Measurements from ENCODE around the gene LIN28A. TPM values are rescaled to one million over a fixed set of nuclear protein-coding genes. Genes with fewer than 3 reads are reported as not detected.

The LIN28A gene
- total and polyA plus RNA-seq, 2 experiments from 2014 or later, result 604 to 1,571 TPM

DNA sequence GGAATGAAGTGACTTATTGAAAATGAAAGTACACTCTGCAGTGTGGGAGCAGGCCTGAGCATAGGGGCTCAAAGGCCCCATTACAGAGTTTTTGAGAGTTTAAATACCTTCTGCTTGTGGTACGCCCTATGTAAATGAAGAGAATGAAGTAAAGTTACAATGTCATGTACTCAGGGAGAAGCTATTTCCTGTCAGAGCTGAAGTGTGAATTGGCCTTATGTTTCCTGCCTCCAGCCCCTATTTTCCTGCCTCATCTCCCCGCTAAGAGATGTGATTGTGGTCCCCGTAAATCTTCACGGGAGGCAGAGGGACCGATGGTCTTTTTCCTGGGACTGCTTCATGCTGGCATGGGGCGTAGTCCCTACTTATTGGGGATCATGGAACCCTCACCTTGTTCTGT is 35.5 kb upstream of the LIN28A start (continued):
- TF ChIP-seq NANOG (IDR thresholded peaks at IDR 0.05; ENCODE audit: borderline replicate concordance), result no peak
- TF ChIP-seq JUNB (IDR thresholded peaks at IDR 0.05; ENCODE audit: unreplicated experiment), result no peak
- TF ChIP-seq STAT1 (IDR thresholded peaks at IDR 0.05; ENCODE audit: unreplicated experiment), result no peak
- TF ChIP-seq POLR2AphosphoS5 (IDR thresholded peaks at IDR 0.05; ENCODE audit: low read depth), result no peak

DNA sequence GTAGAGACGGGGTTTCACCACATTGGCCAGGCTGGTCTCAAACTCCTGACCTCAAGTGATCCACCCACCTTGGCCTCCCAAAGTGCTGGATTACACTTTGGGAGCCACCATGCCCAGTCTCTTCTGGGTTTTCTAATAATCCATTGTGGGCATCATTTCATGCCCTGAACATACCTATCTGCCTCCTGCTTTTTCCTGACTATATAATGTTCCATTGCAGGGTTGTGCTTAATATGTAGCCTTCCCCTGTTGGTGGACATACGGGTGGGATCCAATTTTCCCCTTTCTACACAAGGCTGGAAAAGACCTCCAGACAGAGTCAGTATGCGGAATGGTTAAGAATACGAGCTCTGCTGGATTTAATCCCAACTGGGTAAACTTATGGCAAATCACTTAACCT is 34.6 kb upstream of the LIN28A start:
- ATAC-seq, result no peak
- TF ChIP-seq, protein P1, sequence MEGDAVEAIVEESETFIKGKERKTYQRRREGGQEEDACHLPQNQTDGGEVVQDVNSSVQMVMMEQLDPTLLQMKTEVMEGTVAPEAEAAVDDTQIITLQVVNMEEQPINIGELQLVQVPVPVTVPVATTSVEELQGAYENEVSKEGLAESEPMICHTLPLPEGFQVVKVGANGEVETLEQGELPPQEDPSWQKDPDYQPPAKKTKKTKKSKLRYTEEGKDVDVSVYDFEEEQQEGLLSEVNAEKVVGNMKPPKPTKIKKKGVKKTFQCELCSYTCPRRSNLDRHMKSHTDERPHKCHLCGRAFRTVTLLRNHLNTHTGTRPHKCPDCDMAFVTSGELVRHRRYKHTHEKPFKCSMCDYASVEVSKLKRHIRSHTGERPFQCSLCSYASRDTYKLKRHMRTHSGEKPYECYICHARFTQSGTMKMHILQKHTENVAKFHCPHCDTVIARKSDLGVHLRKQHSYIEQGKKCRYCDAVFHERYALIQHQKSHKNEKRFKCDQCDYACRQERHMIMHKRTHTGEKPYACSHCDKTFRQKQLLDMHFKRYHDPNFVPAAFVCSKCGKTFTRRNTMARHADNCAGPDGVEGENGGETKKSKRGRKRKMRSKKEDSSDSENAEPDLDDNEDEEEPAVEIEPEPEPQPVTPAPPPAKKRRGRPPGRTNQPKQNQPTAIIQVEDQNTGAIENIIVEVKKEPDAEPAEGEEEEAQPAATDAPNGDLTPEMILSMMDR (conservative IDR thresholded peaks at IDR 0.05; ENCODE audit: low read depth in 2 of 2), result no peak
- TF ChIP-seq STAT1 (IDR thresholded peaks at IDR 0.05; ENCODE audit: unreplicated experiment), result no peak

DNA sequence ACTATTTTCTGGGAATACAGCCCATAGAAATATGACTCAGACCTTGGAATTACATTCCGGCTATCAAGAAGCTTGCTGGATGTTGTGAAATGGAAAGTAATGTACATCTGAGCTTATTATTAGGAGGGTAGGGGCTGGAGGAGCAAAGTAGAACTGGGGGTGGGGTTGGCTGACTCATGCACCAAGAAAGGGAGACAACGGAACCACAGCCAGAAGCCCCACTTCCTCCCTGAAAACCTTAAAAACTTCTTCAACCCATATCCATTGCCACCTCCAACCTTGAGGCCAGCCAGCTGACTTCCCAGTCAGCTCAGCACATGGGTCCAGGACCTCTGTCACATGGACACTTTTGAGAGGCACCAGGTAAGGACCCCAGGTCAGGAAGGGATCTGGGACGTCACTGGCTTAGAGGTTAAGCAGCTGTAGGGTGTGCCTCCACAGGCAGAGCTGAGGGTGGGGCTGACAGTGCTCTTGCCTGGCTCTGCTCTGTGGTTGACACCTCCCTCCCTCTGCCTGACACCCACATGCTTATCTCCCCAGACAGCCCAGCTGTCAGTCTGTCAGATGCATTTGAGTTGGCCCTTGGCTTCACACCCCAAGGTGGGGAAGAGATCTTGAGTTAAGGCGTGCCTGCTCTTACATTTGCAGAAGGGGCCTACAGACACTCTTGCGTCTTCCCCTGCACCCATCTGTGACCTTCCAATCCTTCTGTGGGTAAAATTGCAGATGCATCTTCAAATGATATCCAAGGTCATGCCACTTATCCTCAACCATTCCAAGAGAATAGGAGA is 32.3 kb upstream of the LIN28A start:
- no peak overlapping the region for H3K4me2 ChIP-seq
- no peaks in the 10 kb centered on the region for H3K9me2 ChIP-seq (ENCODE audit: insufficient read depth)
- H3K4me3 ChIP-seq, result no peak overlapping the region
- no peaks in the 10 kb centered on the region for H3K36me3 ChIP-seq (ENCODE audit: insufficient read depth)
- Mint-ChIP-seq H3K4me1 (peaks cover 19% of the 10 kb centered on the region), H3K27ac (no peak overlapping the region), H3K4me3 (no peak overlapping the region), H3K9me3 (no peaks in the 10 kb centered on the region), H3K27me3 (ENCODE audit: insufficient read depth, low read depth, poor library complexity) (peaks cover 6% of the 10 kb centered on the region), H3K36me3 (ENCODE audit: low read depth) (no peaks in the 10 kb centered on the region)
- no peaks in the 10 kb centered on the region for H3K79me2 ChIP-seq (replicated peaks; ENCODE audit: insufficient read depth)
- no peak overlapping the region for H2AFZ ChIP-seq
- ATAC-seq (no peak), DNase-seq (ENCODE audit: low spot score) (no peak)
- no peaks in the 10 kb centered on the region for H3F3A ChIP-seq (replicated peaks; ENCODE audit: low read depth)
- peaks cover 10% of the 10 kb centered on the region; the same call in 1 of the 2 replicates for H3K4me1 ChIP-seq (ENCODE audit: insufficient read depth)
- H3K27ac ChIP-seq (ENCODE audit: low read depth), result no peak overlapping the region
- H3K27me3 ChIP-seq (ENCODE audit: insufficient read depth), result no peaks in the 10 kb centered on the region
- H4K20me1 ChIP-seq (replicated peaks; ENCODE audit: insufficient read depth), result no peaks in the 10 kb centered on the region
- TF ChIP-seq EZH2phosphoT487 (IDR thresholded peaks at IDR 0.05; ENCODE audit: unreplicated experiment) (no peak), NANOG (IDR thresholded peaks at IDR 0.05; ENCODE audit: borderline replicate concordance) (no peak), CREB1 (CRISPR knock-in tag; IDR thresholded peaks at IDR 0.05; ENCODE audit: low read depth) (no peak), STAT1 (IDR thresholded peaks at IDR 0.05; ENCODE audit: unreplicated experiment) (no peak), JUNB (IDR thresholded peaks at IDR 0.05; ENCODE audit: unreplicated experiment) (no peak), ZNF331 (CRISPR knock-in tag; IDR thresholded peaks at IDR 0.05; ENCODE audit: low read depth) (no peak), POLR2AphosphoS5 (IDR thresholded peaks at IDR 0.05; ENCODE audit: low read depth) (no peak)
- TF ChIP-seq, protein P2, sequence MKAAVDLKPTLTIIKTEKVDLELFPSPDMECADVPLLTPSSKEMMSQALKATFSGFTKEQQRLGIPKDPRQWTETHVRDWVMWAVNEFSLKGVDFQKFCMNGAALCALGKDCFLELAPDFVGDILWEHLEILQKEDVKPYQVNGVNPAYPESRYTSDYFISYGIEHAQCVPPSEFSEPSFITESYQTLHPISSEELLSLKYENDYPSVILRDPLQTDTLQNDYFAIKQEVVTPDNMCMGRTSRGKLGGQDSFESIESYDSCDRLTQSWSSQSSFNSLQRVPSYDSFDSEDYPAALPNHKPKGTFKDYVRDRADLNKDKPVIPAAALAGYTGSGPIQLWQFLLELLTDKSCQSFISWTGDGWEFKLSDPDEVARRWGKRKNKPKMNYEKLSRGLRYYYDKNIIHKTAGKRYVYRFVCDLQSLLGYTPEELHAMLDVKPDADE (IDR thresholded peaks at IDR 0.05), result no peak
- TF ChIP-seq, protein P3, sequence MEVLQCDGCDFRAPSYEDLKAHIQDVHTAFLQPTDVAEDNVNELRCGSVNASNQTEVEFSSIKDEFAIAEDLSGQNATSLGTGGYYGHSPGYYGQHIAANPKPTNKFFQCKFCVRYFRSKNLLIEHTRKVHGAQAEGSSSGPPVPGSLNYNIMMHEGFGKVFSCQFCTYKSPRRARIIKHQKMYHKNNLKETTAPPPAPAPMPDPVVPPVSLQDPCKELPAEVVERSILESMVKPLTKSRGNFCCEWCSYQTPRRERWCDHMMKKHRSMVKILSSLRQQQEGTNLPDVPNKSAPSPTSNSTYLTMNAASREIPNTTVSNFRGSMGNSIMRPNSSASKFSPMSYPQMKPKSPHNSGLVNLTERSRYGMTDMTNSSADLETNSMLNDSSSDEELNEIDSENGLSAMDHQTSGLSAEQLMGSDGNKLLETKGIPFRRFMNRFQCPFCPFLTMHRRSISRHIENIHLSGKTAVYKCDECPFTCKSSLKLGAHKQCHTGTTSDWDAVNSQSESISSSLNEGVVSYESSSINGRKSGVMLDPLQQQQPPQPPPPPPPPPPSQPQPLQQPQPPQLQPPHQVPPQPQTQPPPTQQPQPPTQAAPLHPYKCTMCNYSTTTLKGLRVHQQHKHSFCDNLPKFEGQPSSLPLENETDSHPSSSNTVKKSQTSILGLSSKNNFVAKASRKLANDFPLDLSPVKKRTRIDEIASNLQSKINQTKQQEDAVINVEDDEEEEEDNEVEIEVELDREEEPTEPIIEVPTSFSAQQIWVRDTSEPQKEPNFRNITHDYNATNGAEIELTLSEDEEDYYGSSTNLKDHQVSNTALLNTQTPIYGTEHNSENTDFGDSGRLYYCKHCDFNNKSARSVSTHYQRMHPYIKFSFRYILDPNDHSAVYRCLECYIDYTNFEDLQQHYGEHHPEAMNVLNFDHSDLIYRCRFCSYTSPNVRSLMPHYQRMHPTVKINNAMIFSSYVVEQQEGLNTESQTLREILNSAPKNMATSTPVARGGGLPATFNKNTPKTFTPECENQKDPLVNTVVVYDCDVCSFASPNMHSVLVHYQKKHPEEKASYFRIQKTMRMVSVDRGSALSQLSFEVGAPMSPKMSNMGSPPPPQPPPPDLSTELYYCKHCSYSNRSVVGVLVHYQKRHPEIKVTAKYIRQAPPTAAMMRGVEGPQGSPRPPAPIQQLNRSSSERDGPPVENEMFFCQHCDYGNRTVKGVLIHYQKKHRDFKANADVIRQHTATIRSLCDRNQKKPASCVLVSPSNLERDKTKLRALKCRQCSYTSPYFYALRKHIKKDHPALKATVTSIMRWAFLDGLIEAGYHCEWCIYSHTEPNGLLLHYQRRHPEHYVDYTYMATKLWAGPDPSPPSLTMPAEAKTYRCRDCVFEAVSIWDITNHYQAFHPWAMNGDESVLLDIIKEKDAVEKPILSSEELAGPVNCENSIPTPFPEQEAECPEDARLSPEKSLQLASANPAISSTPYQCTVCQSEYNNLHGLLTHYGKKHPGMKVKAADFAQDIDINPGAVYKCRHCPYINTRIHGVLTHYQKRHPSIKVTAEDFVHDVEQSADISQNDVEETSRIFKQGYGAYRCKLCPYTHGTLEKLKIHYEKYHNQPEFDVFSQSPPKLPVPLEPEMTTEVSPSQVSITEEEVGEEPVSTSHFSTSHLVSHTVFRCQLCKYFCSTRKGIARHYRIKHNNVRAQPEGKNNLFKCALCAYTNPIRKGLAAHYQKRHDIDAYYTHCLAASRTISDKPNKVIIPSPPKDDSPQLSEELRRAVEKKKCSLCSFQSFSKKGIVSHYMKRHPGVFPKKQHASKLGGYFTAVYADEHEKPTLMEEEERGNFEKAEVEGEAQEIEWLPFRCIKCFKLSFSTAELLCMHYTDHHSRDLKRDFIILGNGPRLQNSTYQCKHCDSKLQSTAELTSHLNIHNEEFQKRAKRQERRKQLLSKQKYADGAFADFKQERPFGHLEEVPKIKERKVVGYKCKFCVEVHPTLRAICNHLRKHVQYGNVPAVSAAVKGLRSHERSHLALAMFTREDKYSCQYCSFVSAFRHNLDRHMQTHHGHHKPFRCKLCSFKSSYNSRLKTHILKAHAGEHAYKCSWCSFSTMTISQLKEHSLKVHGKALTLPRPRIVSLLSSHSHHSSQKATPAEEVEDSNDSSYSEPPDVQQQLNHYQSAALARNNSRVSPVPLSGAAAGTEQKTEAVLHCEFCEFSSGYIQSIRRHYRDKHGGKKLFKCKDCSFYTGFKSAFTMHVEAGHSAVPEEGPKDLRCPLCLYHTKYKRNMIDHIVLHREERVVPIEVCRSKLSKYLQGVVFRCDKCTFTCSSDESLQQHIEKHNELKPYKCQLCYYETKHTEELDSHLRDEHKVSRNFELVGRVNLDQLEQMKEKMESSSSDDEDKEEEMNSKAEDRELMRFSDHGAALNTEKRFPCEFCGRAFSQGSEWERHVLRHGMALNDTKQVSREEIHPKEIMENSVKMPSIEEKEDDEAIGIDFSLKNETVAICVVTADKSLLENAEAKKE (CRISPR knock-in tag; IDR thresholded peaks at IDR 0.05), result no peak

More for the DNA sequence above, 34.6 kb upstream of the LIN28A start:
- H3K27ac ChIP-seq (ENCODE audit: low read depth), result no peak overlapping the region
- peaks cover 10% of the 10 kb centered on the region; the same call in 1 of the 2 replicates for H3K4me1 ChIP-seq (ENCODE audit: insufficient read depth)
- Mint-ChIP-seq H3K36me3 (ENCODE audit: low read depth) (no peaks in the 10 kb centered on the region), H3K27ac (no peak overlapping the region), H3K4me3 (no peak overlapping the region), H3K4me1 (peaks cover 19% of the 10 kb centered on the region), H3K27me3 (ENCODE audit: insufficient read depth, low read depth, poor library complexity) (peaks cover 6% of the 10 kb centered on the region), H3K9me3 (no peaks in the 10 kb centered on the region)
- H3K9me2 ChIP-seq (ENCODE audit: insufficient read depth), result no peaks in the 10 kb centered on the region
- no peak overlapping the region for H2AFZ ChIP-seq
- H3K79me2 ChIP-seq (replicated peaks; ENCODE audit: insufficient read depth), result no peaks in the 10 kb centered on the region
- no peak overlapping the region for H3K4me3 ChIP-seq
- H3F3A ChIP-seq (replicated peaks; ENCODE audit: low read depth), result no peaks in the 10 kb centered on the region
- no peak for DNase-seq (ENCODE audit: low spot score)
- H4K20me1 ChIP-seq (replicated peaks; ENCODE audit: insufficient read depth), result no peaks in the 10 kb centered on the region
- no peak overlapping the region for H3K4me2 ChIP-seq
- no peaks in the 10 kb centered on the region for H3K36me3 ChIP-seq (ENCODE audit: insufficient read depth)
- H3K27me3 ChIP-seq (ENCODE audit: insufficient read depth), result no peaks in the 10 kb centered on the region

Data from GM23338 (cell line).